Activated naive CD4-positive, alpha-beta T cell treated with anti-CD3 and anti-CD28 coated beads, Interleukin-2, amount 50 U/mL, for 72 hours (primary cell): Measurements from ENCODE around the gene C17orf50. TPM values are rescaled to one million over a fixed set of nuclear protein-coding genes. Genes with fewer than 3 reads are reported as not detected.

Experiments
- ATAC-seq, 2 donors: fragments of 150-1000 bp; cut with Tn5 transposase; 2 replicates each; pipeline ENCODE4 v1.10.0; 2021; ENCODE audit warnings: mild to moderate bottlenecking in 2 of 2, moderate library complexity in 2 of 2
- DNase-seq, 2 donors: peaks; one replicate each; pipeline ENCODE4 v3.0.0; 2021 to 2022; ENCODE audit warnings: low spot score in 2 of 2
- H3K27ac Mint-ChIP-seq, 2 donors: one replicate each; pipeline ENCODE4 v1.8.0; 2022; ENCODE audit warnings: mild to moderate bottlenecking in 2 of 2, mixed read lengths in 2 of 2
- H3K36me3 Mint-ChIP-seq, 2 donors: one replicate each; pipeline ENCODE4 v1.8.0; 2022; ENCODE audit warnings: mixed read lengths in 2 of 2
- H3K9me3 Mint-ChIP-seq, 2 donors: one replicate each; pipeline ENCODE4 v1.8.0; 2022; ENCODE audit warnings: mixed read lengths in 2 of 2
- total RNA-seq, 2 donors: library from RNA; stranded (reverse); gene quantifications; one replicate each; pipeline ENCODE4 v1.2.3, GENCODE V29; 2022

C17orf50 gene
- total RNA-seq: not detected

- Mint-ChIP-seq H3K9me3 (no peaks in the 10 kb centered on the region), H3K36me3 (no peaks in the 10 kb centered on the region), H3K27ac (no peak within 1 kb of the TSS)
- DNase-seq (no peak), ATAC-seq (no peak)
These were observed at the start of gene C17orf50 for GRCh38 chr17:35760587-35760986. Gene C17orf50, plus strand, starts transcription at chr17:35760887. Its CDS starts 55 bp downstream, at chr17:35760942.

GRCh38 chr17:35710950-35711349, 49.7 kb upstream of the C17orf50 start:
- ATAC-seq (no peak), DNase-seq (no peak)
- Mint-ChIP-seq H3K9me3 (no peaks in the 10 kb centered on the region), H3K36me3 (peaks cover 0 to 6% of the 10 kb centered on the region in 2 donors), H3K27ac (peak overlapping the region in 1 of 2 donors; percentile 91)

- peaks cover 0 to 6% of the 10 kb centered on the region in 2 donors for H3K36me3 Mint-ChIP-seq
- no peaks in the 10 kb centered on the region for H3K9me3 Mint-ChIP-seq
- no peak overlapping the region for H3K27ac Mint-ChIP-seq
- DNase-seq (no peak), ATAC-seq (peak in 1 of 2 donors; percentile 70)
These were observed 47.5 kb upstream of the C17orf50 start for GRCh38 chr17:35713069-35713728.

GRCh38 chr17:35714988-35715387, 45.7 kb upstream of the C17orf50 start:
- DNase-seq: no peak
- no peak for ATAC-seq
- Mint-ChIP-seq H3K9me3 (no peaks in the 10 kb centered on the region), H3K27ac (no peak overlapping the region), H3K36me3 (peaks cover 0 to 6% of the 10 kb centered on the region in 2 donors)

GRCh38 chr17:35715416-35715815, 45.3 kb upstream of the C17orf50 start:
- H3K36me3 Mint-ChIP-seq: peaks cover 0 to 3% of the 10 kb centered on the region in 2 donors
- H3K27ac Mint-ChIP-seq: no peak overlapping the region
- no peak for DNase-seq
- no peaks in the 10 kb centered on the region for H3K9me3 Mint-ChIP-seq
- no peak for ATAC-seq

GRCh38 chr17:35716173-35716572, 44.5 kb upstream of the C17orf50 start:
- Mint-ChIP-seq H3K36me3 (no peaks in the 10 kb centered on the region), H3K27ac (no peak overlapping the region), H3K9me3 (no peaks in the 10 kb centered on the region)
- DNase-seq (no peak), ATAC-seq (peak in 1 of 2 donors; percentile 82)

- H3K27ac Mint-ChIP-seq: peak overlapping the region in 1 of 2 donors; percentile 3
- DNase-seq: no peak
- no peaks in the 10 kb centered on the region for H3K36me3 Mint-ChIP-seq
- no peak for ATAC-seq
- no peaks in the 10 kb centered on the region for H3K9me3 Mint-ChIP-seq
These were observed 43.7 kb upstream of the C17orf50 start for GRCh38 chr17:35716897-35717465.

- DNase-seq (no peak), ATAC-seq (no peak)
- H3K27ac Mint-ChIP-seq: no peak overlapping the region
- no peaks in the 10 kb centered on the region for H3K36me3 Mint-ChIP-seq
- no peaks in the 10 kb centered on the region for H3K9me3 Mint-ChIP-seq
These were observed 43.2 kb upstream of the C17orf50 start for GRCh38 chr17:35717475-35717874.

- H3K36me3 Mint-ChIP-seq: no peaks in the 10 kb centered on the region
- H3K9me3 Mint-ChIP-seq: no peaks in the 10 kb centered on the region
- DNase-seq: no peak
- ATAC-seq: peak in 1 of 2 donors; percentile 57
- no peak overlapping the region for H3K27ac Mint-ChIP-seq
These were observed 37.0 kb upstream of the C17orf50 start for GRCh38 chr17:35723735-35724134.

GRCh38 chr17:35725058-35725457, 35.6 kb upstream of the C17orf50 start:
- Mint-ChIP-seq H3K36me3 (no peaks in the 10 kb centered on the region), H3K9me3 (no peaks in the 10 kb centered on the region), H3K27ac (no peak overlapping the region)
- DNase-seq (no peak), ATAC-seq (no peak)

- DNase-seq: no peak
- Mint-ChIP-seq H3K27ac (no peak overlapping the region), H3K9me3 (no peaks in the 10 kb centered on the region), H3K36me3 (no peaks in the 10 kb centered on the region)
- no peak for ATAC-seq
These were observed 34.9 kb upstream of the C17orf50 start for GRCh38 chr17:35725802-35726126.

GRCh38 chr17:35726127-35726952, 34.3 kb upstream of the C17orf50 start:
- no peaks in the 10 kb centered on the region for H3K9me3 Mint-ChIP-seq
- H3K27ac Mint-ChIP-seq: no peak overlapping the region
- H3K36me3 Mint-ChIP-seq: no peaks in the 10 kb centered on the region
- DNase-seq (no peak), ATAC-seq (no peak)

GRCh38 chr17:35726953-35727460, 33.7 kb upstream of the C17orf50 start:
- no peak for ATAC-seq
- Mint-ChIP-seq H3K27ac (no peak overlapping the region), H3K9me3 (no peaks in the 10 kb centered on the region), H3K36me3 (no peaks in the 10 kb centered on the region)
- no peak for DNase-seq

- H3K36me3 Mint-ChIP-seq: no peaks in the 10 kb centered on the region
- DNase-seq (no peak), ATAC-seq (no peak)
- H3K27ac Mint-ChIP-seq: peak overlapping the region in 1 of 2 donors; percentile 26
- H3K9me3 Mint-ChIP-seq: no peaks in the 10 kb centered on the region
These were observed 33.1 kb upstream of the C17orf50 start for GRCh38 chr17:35727635-35728034.

- no peak for DNase-seq
These were observed 32.1 kb upstream of the C17orf50 start for GRCh38 chr17:35728551-35728950.

GRCh38 chr17:35729405-35729833, 31.3 kb upstream of the C17orf50 start:
- Mint-ChIP-seq H3K9me3 (no peaks in the 10 kb centered on the region), H3K36me3 (no peaks in the 10 kb centered on the region), H3K27ac (no peak overlapping the region)
- DNase-seq (no peak), ATAC-seq (no peak)

More at GRCh38 chr17:35728551-35728950, 32.1 kb upstream of the C17orf50 start:
- no peaks in the 10 kb centered on the region for H3K9me3 Mint-ChIP-seq
- ATAC-seq: no peak
- H3K36me3 Mint-ChIP-seq: no peaks in the 10 kb centered on the region
- peak overlapping the region in 1 of 2 donors; percentile 38 for H3K27ac Mint-ChIP-seq

GRCh38 chr17:35730400-35731005, 30.2 kb upstream of the C17orf50 start:
- Mint-ChIP-seq H3K9me3 (no peaks in the 10 kb centered on the region), H3K27ac (peak overlapping the region in 1 of 2 donors; percentile 58), H3K36me3 (no peaks in the 10 kb centered on the region)
- ATAC-seq: peak; percentile 37 to 44
- no peak for DNase-seq
